ENCODE data around the gene BPIFB6.

Gene BPIFB6

DNA sequence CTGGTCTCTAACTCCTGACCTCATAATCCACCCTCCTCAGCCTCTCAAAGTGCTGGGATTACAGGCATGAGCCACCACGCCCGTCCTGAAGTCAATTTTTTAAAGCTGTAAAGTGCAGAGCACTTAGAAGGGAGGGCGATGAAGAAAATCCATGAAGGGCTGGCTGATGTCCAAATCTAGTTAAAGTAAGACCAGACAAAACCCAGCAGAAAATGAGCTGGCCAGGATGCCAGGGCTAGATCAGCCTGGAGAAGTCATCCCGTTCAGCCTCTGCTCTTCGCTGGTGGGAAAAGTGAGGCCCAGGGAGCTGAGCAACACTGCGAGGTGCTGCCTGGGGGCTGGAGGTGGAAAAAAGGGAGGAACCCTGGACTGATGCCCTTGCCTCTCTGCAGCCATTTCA, 51.1 kb downstream of the BPIFB6 start:
- in situ Hi-C loops (cut with MboI; ENCODE audit: low sequenced_read_pairs): no loop called here

DNA sequence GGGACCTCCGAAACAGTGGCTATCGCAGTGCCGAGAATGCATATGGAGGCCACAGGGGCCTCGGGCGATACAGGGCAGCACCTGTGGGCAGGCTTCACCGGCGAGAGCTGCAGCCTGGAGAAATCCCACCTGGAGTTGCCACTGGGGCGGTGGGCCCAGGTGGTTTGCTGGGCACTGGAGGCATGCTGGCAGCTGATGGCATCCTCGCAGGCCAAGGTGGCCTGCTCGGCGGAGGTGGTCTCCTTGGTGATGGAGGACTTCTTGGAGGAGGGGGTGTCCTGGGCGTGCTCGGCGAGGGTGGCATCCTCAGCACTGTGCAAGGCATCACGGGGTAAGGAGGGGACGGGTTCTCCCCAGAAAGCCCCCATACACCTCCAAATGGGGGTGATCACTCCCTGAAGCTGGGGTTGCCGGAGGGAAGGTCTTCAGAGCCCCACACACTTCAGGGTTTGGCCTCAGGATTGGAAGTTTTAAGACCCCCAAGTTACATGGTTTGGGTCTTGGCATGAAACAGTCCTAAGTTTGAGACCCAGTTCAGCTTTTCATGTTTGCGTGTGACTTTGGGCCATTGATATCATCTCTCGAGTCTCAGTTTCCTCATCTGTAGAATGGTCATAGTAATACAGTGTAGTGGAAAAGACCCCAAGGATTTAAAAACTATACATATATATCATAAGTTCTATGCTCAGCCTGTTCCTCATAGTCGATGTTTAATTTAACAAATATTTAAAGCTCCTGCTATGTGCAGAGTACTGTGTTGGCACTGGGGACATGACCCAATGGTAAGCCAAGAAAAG, 52.3 kb downstream of the BPIFB6 start:
- in situ Hi-C loops (cut with MboI; ENCODE audit: low sequenced_read_pairs): no loop called here

DNA sequence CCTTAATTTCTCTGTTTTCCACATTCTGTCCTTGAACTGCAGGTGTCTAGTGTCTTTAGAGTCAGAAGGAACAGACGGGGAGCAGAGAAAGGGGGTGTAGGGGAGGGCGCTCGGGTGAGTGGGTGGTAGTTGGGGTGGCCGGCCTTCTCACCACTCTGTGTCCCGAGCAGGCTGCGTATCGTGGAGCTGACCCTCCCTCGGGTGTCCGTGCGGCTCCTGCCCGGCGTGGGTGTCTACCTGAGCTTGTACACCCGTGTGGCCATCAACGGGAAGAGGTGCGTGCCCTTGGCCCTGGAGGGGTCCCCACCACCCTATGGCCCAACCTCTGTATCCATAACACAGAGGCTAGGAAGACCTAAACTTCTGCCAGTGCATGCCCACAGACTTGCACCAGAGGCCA, 53.3 kb downstream of the BPIFB6 start:
- in situ Hi-C loops (cut with MboI; ENCODE audit: low sequenced_read_pairs): no loop called here

DNA sequence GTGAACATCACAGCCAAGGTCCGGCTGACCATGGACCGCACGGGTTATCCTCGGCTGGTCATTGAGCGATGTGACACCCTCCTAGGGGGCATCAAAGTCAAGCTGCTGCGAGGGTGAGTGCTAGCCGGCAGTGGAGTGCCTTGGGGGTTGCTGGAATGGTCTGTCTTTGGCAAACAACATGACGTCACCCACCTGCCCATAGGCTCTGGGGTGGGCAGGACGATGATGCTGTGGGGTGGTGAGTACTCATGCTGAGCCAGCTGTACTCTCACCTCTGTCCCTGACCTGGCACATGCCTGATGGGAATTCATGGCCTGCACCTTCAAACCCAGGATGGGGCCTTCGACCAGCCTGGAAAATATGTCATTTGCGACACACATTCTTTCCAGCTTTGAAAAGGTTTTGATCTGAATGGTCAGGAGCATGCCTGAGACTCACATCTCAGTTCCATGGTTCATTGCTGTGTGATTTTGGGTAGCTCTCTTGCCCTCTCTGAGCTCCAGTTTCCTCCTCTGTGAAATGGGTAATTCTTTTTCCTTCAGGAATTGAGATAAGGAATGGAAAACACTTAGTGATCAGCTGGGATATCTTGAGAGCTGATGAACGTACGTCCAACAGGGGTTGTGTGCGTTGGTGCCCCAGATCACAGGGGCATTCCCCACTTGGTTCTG, 54.7 kb downstream of the BPIFB6 start:
- in situ Hi-C loops (cut with MboI; ENCODE audit: low sequenced_read_pairs): no loop called here

DNA sequence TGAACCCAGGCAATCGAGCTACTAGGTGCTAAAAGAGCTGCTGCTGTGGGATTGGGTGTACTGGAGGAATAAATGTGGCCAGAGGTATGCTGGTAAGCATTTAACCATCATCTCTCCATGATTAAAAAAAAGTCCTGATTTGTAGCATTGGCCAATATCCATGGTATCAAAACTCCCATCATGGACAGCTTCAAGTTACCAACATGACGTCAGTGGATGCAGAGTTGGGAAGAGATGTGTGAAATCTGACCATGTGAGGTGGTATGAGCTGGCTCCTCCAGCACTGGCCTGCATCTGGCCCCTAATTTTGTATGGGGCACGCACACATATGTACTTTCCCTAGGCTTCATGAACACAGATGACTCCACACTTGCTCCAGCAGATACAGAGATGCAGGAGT, 59.7 kb downstream of the BPIFB6 start:
- in situ Hi-C loops (cut with MboI; ENCODE audit: low sequenced_read_pairs): no loop called here

DNA sequence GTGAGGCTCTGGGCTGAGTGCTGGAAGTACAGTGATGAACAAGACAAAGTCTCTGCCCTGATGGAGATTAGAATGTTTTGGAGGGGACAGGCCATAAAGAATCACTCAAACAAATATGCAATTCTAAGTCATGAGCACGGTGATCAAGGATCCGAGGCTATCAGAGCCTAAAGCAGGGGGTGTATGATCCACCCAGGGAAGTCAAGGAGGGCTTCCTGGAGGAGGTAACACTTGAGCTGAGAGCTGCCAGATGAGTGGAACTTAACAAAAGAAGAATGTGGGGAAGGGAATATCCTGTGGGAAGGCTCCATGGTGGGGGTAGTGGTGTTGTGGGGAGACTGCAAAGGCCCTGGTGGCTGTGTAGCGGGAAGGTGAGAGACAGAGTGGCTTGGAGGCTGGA, 60.2 kb downstream of the BPIFB6 start:
- in situ Hi-C loops (cut with MboI; ENCODE audit: low sequenced_read_pairs): no loop called here

DNA sequence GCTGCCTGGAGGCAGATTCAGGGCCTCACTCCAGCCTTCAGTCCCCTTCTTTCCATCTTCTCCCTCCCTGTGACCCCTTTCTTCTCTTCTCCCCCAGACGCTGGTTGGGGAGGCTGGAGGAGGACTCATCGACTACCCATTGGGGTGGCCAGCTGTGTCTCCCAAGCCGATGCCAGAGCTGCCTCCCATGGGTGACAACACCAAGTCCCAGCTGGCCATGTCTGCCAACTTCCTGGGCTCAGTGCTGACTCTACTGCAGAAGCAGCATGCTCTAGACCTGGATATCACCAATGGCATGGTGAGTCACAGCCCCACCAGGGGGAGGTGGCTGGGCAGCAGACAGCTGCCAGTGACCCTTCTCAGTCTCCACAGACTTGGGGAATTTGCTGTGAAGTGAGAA, 60.9 kb downstream of the BPIFB6 start:
- in situ Hi-C loops (cut with MboI; ENCODE audit: low sequenced_read_pairs): no loop called here

DNA sequence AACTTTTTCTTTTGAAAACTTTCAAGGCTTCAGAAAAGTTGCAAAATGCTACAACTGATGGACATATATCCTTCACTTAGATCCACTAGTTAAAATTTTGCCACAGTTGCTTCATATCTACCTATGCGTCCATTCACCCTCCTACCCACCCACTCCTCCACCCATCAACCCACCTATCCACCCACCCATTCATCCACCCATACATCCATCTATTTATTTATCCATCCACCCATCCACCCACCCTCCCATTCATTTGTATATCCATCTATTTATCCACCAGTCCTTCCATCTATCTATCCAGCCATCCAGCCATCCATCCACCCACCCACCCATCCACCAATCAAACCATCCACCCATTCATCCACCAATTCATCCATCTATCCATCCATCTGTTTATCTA, 61.6 kb downstream of the BPIFB6 start:
- in situ Hi-C loops (cut with MboI; ENCODE audit: low sequenced_read_pairs): no loop called here

DNA sequence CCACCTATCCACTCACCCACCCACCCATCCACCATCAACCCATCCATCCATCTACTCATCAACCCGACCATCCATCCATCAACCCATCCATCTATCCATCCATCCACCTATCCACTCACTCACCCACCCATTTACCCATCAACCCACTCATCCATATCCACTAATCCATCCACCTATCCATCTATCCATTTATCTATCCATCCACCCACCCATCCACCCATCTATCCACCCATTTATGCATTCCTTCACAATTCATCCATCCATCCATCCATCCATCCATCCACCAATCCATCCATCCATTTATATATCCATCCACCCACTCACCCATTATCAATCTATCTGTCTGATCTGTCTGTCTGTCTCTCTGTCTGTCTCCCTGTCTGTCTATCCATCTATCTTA, 62.1 kb downstream of the BPIFB6 start:
- in situ Hi-C loops (cut with MboI; ENCODE audit: low sequenced_read_pairs): no loop called here
